Activated CD4-positive, alpha-beta T cell treated with anti-CD3 and anti-CD28 coated beads, Interleukin-2, Interleukin-4, amounts not matched to agents 100 ng/mL and 50 ng/mL, durations not matched to agents 16 hours and 8 hours (primary cell): ENCODE data around the gene SLC6A13.
"Not testable (repeated sequence)": the region's sequence is repeated elsewhere in the genome, so short reads cannot be mapped to it uniquely, and the experiment has no call there.

Source experiments
- DNase-seq: peaks from one replicate; pipeline ENCODE4 v3.0.0-alpha.2; 2020; ENCODE audit warnings: low spot score

SLC6A13 gene

GRCh38 chr12:264269-264668 is 1.6 kb upstream of the SLC6A13 start:
- no peak for DNase-seq

GRCh38 chr12:263574-263973 is 938 bp upstream of the SLC6A13 start:
- DNase-seq = no peak

GRCh38 chr12:262113-262512 is 523 bp downstream of the SLC6A13 start:
- no peak for DNase-seq

GRCh38 chr12:257521-258321 is 4.9 kb downstream of the SLC6A13 start:
- DNase-seq = no peak

- no peak for DNase-seq
Measured at GRCh38 chr12:256958-257357, 5.7 kb downstream of the SLC6A13 start.

GRCh38 chr12:256225-256624 is 6.4 kb downstream of the SLC6A13 start:
- DNase-seq = no peak

- DNase-seq = no peak
Measured at GRCh38 chr12:254912-255311, 7.7 kb downstream of the SLC6A13 start.

- no peak for DNase-seq
Measured at GRCh38 chr12:254039-254438, 8.6 kb downstream of the SLC6A13 start.

- DNase-seq = no peak
Measured at GRCh38 chr12:253116-253831, 9.4 kb downstream of the SLC6A13 start.

- DNase-seq = no peak
Measured at GRCh38 chr12:252636-253035, 10.0 kb downstream of the SLC6A13 start.

GRCh38 chr12:247271-247670 is 15.4 kb downstream of the SLC6A13 start:
- DNase-seq = no peak

- DNase-seq = no peak
Measured at GRCh38 chr12:243381-243780, 19.3 kb downstream of the SLC6A13 start.

- no peak for DNase-seq
Measured at GRCh38 chr12:242496-242895, 20.1 kb downstream of the SLC6A13 start.

- no peak for DNase-seq
Measured at GRCh38 chr12:241266-241665, 21.4 kb downstream of the SLC6A13 start.

GRCh38 chr12:240566-240965 is 22.1 kb downstream of the SLC6A13 start:
- DNase-seq = no peak

- no peak for DNase-seq
Measured at GRCh38 chr12:238736-239398, 23.8 kb downstream of the SLC6A13 start.

GRCh38 chr12:238116-238515 is 24.5 kb downstream of the SLC6A13 start:
- DNase-seq = no peak

GRCh38 chr12:237026-237815 is 25.4 kb downstream of the SLC6A13 start:
- DNase-seq = no peak

GRCh38 chr12:236445-236844 is 26.2 kb downstream of the SLC6A13 start:
- DNase-seq = no peak

- not testable (repeated sequence) for DNase-seq
Measured at GRCh38 chr12:235967-236366, 26.7 kb downstream of the SLC6A13 start.

GRCh38 chr12:234891-235415 is 27.7 kb downstream of the SLC6A13 start:
- no peak for DNase-seq

GRCh38 chr12:234019-234418 is 28.6 kb downstream of the SLC6A13 start:
- DNase-seq = no peak
